Astrocyte (in vitro differentiated cells and primary cell): Measurements from ENCODE around the gene ZNF30. TPM values are rescaled to one million over a fixed set of nuclear protein-coding genes. Genes with fewer than 3 reads are reported as not detected.

Experiments
- DNase-seq: peaks from one replicate; pipeline ENCODE4 v3.0.0-alpha.2; 2010; ENCODE audit warnings: low read depth
- FAIRE-seq: peaks from 2 replicates; lab custom pipeline; 2011; peaks lifted over from hg19 to GRCh38; lab: Jason Lieb, UNC
- H2AFZ ChIP-seq: 2 replicates; pipeline ENCODE4 v1.6.0; 2012; ENCODE audit warnings: low read depth, low read length, inconsistent platforms
- H3K27ac ChIP-seq: 2 replicates; pipeline ENCODE4 v1.5.1; 2011; ENCODE audit warnings: low read depth, low read length, inconsistent platforms
- H3K27me3 ChIP-seq: 2 replicates; pipeline ENCODE4 v1.6.0; 2011; ENCODE audit warnings: low read length, inconsistent platforms; ENCODE audit not compliant: insufficient read depth
- H3K36me3 ChIP-seq: 2 replicates; pipeline ENCODE4 v1.5.1; 2011; ENCODE audit warnings: low read length, inconsistent platforms; ENCODE audit not compliant: insufficient read depth
- H3K4me1 ChIP-seq: 2 replicates; pipeline ENCODE4 v1.5.1; 2011; ENCODE audit warnings: low read length, inconsistent platforms; ENCODE audit not compliant: insufficient read depth
- H3K4me2 ChIP-seq: 2 replicates; pipeline ENCODE4 v1.6.0; 2012; ENCODE audit warnings: low read length, inconsistent platforms
- H3K4me3 ChIP-seq: 2 replicates; pipeline ENCODE4 v1.5.1; 2011; ENCODE audit warnings: low read depth, mild to moderate bottlenecking, low read length, inconsistent platforms; ENCODE audit not compliant: insufficient read depth
- H3K79me2 ChIP-seq: 2 replicates; pipeline ENCODE4 v1.6.0; 2012; ENCODE audit warnings: mild to moderate bottlenecking, low read length, inconsistent platforms; ENCODE audit not compliant: insufficient read depth
- H3K9ac ChIP-seq: 2 replicates; pipeline ENCODE4 v1.6.0; 2012; ENCODE audit warnings: mild to moderate bottlenecking, low read length, inconsistent platforms
- H3K9me3 ChIP-seq: 2 replicates; pipeline ENCODE4 v1.5.1; 2012; ENCODE audit warnings: low read depth, mild to moderate bottlenecking, low read length, inconsistent platforms; ENCODE audit not compliant: insufficient read depth
- H4K20me1 ChIP-seq: 2 replicates; pipeline ENCODE4 v1.6.0; 2012; ENCODE audit warnings: low read length, inconsistent platforms; ENCODE audit not compliant: insufficient read depth
- H3K27ac Mint-ChIP-seq: one replicate; pipeline ENCODE4 v1.8.0; 2021; ENCODE audit warnings: mild to moderate bottlenecking, mixed read lengths; ENCODE audit not compliant: unreplicated experiment
- H3K27me3 Mint-ChIP-seq: one replicate; pipeline ENCODE4 v1.8.0; 2021; ENCODE audit warnings: low read depth, mixed read lengths; ENCODE audit not compliant: unreplicated experiment
- H3K36me3 Mint-ChIP-seq: one replicate; pipeline ENCODE4 v1.8.0; 2021; ENCODE audit warnings: low read depth, mixed read lengths; ENCODE audit not compliant: unreplicated experiment
- H3K4me1 Mint-ChIP-seq: one replicate; pipeline ENCODE4 v1.8.0; 2021; ENCODE audit warnings: low read depth, mixed read lengths; ENCODE audit not compliant: unreplicated experiment
- H3K4me3 Mint-ChIP-seq: one replicate; pipeline ENCODE4 v1.8.0; 2021; ENCODE audit warnings: mild to moderate bottlenecking, moderate library complexity, mixed read lengths; ENCODE audit not compliant: unreplicated experiment
- H3K9me3 Mint-ChIP-seq: one replicate; pipeline ENCODE4 v1.8.0; 2021; ENCODE audit warnings: mild to moderate bottlenecking, mixed read lengths; ENCODE audit not compliant: unreplicated experiment
- EZH2 ChIP-seq: IDR thresholded peaks from 2 replicates; pipeline ENCODE4 v1.6.1; 2012; ENCODE audit warnings: mild to moderate bottlenecking, low read length, inconsistent platforms; ENCODE audit not compliant: insufficient read depth
- total RNA-seq: library from RNA; stranded (reverse); gene quantifications from 2 replicates; pipeline ENCODE4 v1.2.1, GENCODE V29; 2021
- TF ChIP-seq, protein P1 (sequence below): IDR thresholded peaks from 2 replicates; pipeline ENCODE4 v1.5.1; 2011; ENCODE audit warnings: low read depth, mild to moderate bottlenecking, inconsistent platforms, low read length, moderate library complexity; ENCODE audit not compliant: insufficient read depth

ZNF30 gene
- total RNA-seq, 1 donor from 2014 or later, result 4.0 TPM

DNA sequence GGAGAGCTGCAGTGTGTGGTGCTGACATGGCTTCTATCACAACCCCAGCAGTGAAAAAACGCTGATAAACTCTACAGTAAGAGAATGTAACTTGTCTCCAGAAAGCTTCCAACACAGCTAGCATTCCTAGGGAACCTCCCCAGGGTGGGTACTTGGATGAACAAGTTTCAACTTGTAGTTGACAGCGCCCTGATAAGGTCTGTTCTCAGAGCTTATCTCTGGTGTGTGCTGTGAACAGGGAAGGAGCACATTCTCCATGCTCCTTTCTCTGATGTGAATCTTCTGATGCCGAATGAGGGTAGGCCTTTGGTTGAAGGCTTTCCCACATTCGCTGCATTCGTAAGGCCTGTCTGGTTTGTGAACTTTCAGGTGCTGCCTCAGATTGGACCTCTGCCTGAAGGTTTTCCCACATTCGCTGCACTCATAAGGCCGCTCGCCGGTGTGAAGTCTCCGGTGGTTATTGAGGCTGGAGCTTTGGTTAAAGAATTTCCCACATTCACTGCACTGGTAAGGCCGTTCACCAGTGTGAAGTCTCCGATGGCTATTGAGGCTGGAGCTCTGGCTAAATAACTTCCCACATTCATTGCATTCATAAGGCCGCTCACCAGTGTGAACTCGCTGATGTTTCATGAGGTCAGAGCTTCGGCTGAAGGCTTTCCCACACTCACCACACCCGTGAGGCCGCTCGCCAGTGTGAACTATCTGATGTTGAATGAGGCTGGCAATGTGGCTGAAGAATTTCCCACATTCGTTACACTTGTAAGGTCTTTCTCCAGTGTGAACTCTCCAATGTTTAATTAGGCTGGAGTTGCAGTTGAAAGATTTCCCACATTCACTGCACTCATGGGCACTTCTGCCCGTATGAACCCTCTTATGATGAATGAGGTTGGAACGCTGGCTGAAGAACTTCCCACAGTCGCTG is 31.4 kb downstream of the ZNF30 start:
- peaks cover 22% of the 10 kb centered on the region for H3K4me1 Mint-ChIP-seq
- H3K27ac Mint-ChIP-seq, result no peak overlapping the region
- H3K27me3 Mint-ChIP-seq, result no peaks in the 10 kb centered on the region
- no peak overlapping the region for H3K4me3 Mint-ChIP-seq
- Histone ChIP-seq H3K9ac (no peak overlapping the region), H3K4me3 (peak overlapping the region; percentile 26), H3K36me3 (peaks cover 26% of the 10 kb centered on the region), H4K20me1 (peaks cover 16% of the 10 kb centered on the region), H3K27ac (no peak overlapping the region), H3K9me3 (peaks cover 38% of the 10 kb centered on the region), H3K4me1 (peaks cover 31% of the 10 kb centered on the region), H2AFZ (no peak overlapping the region), H3K4me2 (no peak overlapping the region), H3K27me3 (no peaks in the 10 kb centered on the region), H3K79me2 (peaks cover 20% of the 10 kb centered on the region)
- peaks cover 55% of the 10 kb centered on the region for H3K9me3 Mint-ChIP-seq
- H3K36me3 Mint-ChIP-seq, result peaks cover 65% of the 10 kb centered on the region
- FAIRE-seq (no peak), DNase-seq (no peak)
- TF ChIP-seq EZH2, result no peak
- TF ChIP-seq, protein P1, sequence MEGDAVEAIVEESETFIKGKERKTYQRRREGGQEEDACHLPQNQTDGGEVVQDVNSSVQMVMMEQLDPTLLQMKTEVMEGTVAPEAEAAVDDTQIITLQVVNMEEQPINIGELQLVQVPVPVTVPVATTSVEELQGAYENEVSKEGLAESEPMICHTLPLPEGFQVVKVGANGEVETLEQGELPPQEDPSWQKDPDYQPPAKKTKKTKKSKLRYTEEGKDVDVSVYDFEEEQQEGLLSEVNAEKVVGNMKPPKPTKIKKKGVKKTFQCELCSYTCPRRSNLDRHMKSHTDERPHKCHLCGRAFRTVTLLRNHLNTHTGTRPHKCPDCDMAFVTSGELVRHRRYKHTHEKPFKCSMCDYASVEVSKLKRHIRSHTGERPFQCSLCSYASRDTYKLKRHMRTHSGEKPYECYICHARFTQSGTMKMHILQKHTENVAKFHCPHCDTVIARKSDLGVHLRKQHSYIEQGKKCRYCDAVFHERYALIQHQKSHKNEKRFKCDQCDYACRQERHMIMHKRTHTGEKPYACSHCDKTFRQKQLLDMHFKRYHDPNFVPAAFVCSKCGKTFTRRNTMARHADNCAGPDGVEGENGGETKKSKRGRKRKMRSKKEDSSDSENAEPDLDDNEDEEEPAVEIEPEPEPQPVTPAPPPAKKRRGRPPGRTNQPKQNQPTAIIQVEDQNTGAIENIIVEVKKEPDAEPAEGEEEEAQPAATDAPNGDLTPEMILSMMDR, result no peak

DNA sequence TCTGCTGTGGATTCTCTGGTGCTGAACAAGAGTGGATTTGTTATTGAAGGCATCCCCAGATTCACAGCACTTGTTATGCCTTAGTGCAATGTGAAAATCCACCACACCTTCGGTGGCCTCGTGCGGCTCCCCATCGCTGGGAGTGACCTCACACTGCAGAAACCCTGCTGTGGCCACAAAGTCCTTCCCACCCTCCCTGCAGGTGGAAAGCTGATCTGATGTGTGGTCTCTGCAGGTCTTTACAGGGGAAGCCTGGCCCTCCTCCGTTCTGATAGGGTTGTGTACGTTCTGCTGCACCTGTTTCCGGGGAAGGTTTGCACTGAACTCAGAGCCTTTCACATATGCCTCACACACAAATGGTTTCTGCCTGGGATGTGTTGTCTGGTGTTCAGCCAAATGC is 32.3 kb downstream of the ZNF30 start:
- H3K36me3 Mint-ChIP-seq, result peaks cover 59% of the 10 kb centered on the region
- Histone ChIP-seq H3K9ac (no peak overlapping the region), H4K20me1 (peaks cover 16% of the 10 kb centered on the region), H3K4me3 (no peak overlapping the region), H3K79me2 (peaks cover 21% of the 10 kb centered on the region), H3K4me2 (no peak overlapping the region), H3K27ac (no peak overlapping the region), H2AFZ (no peak overlapping the region), H3K36me3 (peaks cover 26% of the 10 kb centered on the region), H3K9me3 (peaks cover 38% of the 10 kb centered on the region), H3K4me1 (peaks cover 31% of the 10 kb centered on the region), H3K27me3 (no peaks in the 10 kb centered on the region)
- no peak for TF ChIP-seq EZH2
- TF ChIP-seq, protein P1, result no peak
- peaks cover 55% of the 10 kb centered on the region for H3K9me3 Mint-ChIP-seq
- H3K27me3 Mint-ChIP-seq, result no peaks in the 10 kb centered on the region
- FAIRE-seq (no peak), DNase-seq (no peak)
- no peak overlapping the region for H3K4me3 Mint-ChIP-seq
- H3K27ac Mint-ChIP-seq, result no peak overlapping the region
- peaks cover 24% of the 10 kb centered on the region for H3K4me1 Mint-ChIP-seq
